NCI-H510A (cell line): ENCODE data around the gene DPEP1.
"Not testable (repeated sequence)": the region's sequence is repeated elsewhere in the genome, so short reads cannot be mapped to it uniquely, and the experiment has no call there.

ENCODE experiments used
- DNase-seq: peaks from one replicate; lab custom pipeline; 2025; lab: John Stamatoyannopoulos, UW

The DPEP1 gene

DNA sequence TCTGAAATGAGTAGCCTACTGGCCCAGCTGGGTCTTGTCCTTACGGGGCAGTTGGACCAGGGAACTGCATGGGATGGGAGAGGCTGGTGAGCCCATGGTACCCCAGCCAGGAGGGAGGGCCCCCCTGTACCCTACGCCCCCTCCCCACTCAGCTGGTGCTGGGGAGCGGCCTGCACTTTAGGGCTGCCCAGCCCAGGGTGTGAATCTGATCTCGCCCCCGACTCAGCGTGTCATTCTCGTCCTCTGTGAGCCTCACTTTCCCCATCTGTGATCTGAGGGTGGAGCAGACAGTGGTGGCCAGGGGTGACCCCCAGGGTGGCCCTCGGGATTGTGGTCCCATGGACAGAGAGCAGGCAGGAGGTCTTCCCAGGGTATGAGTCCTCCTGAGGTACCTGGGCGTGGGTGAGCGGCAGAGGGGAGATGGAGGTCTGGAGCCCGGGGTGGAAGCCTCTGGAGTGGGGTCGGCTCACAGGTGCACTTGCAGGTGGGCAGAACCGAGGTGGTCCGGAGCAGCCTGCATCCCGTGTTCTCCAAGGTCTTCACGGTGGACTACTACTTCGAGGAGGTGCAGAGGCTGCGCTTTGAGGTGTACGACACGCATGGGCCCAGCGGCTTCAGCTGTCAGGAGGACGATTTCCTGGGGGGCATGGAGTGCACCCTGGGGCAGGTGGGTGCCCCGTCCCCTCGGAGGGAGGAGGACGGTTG lies 36.2 kb upstream of the DPEP1 start:
- DNase-seq, result no peak

GRCh38 chr16:89579351-89579750 lies 34.1 kb upstream of the DPEP1 start:
- no peak for DNase-seq

DNA sequence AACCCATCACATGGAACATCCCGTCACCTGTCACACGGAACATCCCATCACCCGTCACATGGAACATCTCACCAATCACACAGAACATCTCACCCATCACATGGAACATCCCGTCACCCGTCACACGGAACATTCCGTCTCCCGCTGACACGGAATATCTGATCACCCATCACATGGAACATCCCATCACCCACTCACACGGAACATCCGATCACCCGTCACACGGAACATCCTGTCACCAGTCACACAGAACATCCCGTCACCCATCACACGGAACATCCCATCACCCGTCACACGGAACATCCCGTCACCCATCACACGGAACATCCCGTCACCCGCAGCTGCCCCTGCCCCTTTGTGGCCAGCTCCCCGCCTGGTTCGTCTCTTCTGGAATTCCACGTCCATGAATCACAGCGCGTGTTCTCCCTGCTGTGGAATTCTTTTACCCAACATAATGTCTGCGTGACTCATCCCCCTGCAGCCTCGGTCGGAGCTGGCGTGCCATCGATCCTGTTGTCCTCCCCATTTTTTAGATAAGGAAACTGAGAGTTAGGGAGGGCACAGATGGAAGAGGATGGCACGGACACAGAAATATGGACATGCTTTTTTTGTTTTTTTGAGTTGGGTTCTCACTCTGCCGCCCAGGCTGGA lies 32.3 kb upstream of the DPEP1 start:
- no peak for DNase-seq

GRCh38 chr16:89581861-89582563 lies 31.4 kb upstream of the DPEP1 start:
- DNase-seq, result no peak

DNA sequence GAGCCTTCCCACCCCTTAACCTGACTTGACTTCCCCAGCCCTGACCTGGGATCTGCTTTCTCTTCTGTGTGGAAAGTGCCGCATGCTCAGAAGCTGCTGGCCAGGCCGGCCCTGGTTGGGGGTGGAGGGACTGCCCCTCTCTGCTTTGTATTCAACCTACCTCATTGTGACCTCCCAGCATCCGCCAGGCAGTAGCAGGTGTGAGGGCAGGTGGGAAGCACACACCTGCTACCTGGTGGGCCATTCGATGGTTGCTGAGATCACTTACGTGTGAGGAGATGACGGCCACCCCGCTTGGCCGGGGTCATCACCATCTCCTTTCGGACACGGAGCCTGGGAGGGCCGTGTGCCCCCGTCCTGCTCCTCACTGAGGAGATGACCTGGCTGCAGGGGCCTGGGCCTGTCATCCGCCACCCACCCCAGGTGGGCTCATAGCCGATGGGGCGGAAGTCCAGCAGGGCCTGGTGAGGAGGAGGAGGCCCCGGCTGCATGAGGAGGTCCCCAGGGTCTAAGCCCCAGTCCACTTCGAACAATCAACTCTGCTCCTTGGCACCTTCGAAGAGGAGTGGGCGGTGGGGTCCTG lies 30.7 kb upstream of the DPEP1 start:
- no peak for DNase-seq

- DNase-seq, result no peak
Measured at GRCh38 chr16:89583197-89583894, 30.1 kb upstream of the DPEP1 start.

- no peak for DNase-seq
Measured at GRCh38 chr16:89583895-89584644, 29.4 kb upstream of the DPEP1 start.

GRCh38 chr16:89584768-89585549 lies 28.5 kb upstream of the DPEP1 start:
- no peak for DNase-seq

DNA sequence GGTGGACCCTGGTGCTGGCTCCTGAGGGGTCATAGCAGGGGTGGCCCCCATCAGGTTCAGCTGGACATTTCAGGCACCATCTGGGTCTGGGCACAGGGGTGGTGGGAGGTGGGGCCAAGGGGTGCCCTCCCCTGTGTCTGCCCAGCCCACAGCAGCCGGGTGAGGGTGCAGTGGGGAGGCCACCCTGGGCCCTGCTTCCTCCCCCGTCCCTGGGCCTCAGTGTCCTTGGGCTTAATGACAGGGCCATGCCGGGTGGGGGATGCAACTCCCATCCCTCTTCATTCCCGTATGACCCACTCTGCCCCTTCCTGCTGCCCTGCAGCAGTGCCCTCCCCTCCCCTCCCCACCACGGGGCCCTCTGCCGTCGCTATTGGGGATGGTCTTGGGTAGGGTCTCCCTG lies 27.2 kb upstream of the DPEP1 start:
- DNase-seq, result no peak

GRCh38 chr16:89586853-89587252 lies 26.6 kb upstream of the DPEP1 start:
- no peak for DNase-seq

- DNase-seq, result not testable (repeated sequence)
Measured at GRCh38 chr16:89587676-89588075, 25.8 kb upstream of the DPEP1 start.

DNA sequence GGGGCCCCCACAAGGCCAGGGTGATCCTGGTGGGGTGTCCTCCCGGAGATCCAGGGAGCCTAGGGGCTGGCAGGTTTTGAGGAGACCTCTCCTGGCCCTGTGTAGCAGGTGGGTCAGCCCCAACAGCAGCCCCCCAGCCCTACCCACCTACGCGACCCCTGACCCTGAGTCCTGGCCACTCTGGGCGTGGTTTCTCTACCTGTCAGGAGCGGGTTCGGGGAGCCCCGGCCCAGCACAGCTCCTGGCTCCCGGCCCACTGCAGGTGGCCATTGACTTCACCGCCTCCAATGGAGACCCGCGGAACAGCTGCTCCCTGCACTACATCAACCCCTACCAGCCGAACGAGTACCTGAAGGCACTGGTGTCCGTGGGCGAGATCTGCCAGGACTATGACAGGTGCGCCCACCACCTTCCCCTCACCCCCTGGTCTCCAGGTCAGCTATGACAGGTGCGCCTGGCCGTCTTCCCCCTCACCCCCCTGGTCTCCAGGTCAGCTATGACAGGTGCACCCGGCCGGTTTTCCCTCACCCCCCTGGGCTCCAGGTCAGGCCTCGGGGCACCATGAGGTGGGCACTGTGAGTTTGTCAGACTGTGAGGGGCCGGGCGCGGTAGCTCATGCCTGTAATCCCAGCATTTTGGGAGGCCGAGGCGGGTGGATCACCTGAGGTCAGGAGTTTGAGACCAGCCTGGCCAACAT lies 24.9 kb upstream of the DPEP1 start:
- DNase-seq, result no peak

DNA sequence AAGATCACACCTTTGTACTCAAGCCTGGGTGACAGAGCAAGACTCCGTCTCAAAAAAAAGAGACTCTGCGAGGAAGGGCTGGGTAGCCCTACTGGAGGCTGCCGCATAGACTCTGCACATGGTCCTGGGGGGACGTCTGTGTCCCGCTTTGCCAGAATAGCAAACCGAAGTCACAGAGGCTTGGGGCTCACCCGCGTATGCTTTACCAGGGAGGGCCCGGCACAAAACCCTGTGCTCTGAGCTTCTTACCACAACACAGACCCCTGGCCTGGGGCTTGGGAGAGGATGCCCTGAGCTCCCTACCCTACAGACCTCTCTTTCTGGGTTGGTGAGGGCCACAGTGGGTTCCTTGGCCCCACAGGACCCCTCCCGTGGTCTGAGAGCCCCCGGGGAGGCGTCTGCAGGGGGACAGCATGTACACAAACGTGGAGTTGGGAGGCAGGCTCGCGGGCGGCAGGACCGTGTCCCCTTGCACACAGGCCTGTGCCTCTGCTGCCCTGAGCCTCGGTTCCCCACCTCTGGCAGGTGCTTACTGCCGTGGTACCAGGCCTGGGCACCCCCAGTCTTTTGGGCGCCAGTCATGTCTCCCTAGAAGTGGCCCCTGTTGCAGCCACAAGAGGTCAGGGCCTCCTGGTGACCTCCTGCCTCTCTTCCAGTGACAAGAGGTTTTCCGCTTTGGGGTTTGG lies 24.1 kb upstream of the DPEP1 start:
- no peak for DNase-seq

- no peak for DNase-seq
Measured at GRCh38 chr16:89593841-89594240, 19.6 kb upstream of the DPEP1 start.

DNA sequence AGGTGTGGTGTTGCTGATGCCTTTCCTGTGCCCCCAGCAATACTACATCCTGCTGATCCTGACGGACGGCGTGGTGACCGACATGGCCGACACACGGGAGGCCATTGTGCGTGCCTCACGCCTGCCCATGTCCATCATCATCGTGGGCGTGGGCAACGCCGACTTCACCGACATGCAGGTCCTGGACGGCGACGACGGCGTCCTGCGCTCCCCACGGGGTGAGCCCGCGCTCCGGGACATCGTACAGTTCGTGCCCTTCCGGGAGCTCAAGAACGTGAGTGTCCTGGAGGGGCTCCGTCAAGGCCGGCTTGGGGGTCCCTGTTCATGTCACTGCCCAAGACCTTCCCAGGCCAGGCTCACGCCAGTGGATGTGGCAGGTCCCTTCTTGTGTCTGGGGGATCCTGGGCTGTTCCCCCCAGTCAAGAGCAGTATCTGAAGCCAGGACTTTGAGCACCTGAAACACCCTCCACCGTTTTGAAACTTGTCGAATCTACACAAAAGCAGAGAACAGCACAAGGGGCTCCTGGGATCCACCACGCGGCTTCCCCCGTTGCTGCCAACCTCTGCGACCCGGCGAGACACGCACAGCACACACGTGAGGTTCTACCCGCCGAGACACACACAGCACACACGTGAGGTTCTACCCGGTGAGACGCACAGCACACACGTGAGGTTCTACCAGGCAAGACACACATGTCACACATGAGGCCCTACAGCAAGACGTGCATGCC lies 17.9 kb upstream of the DPEP1 start:
- DNase-seq, result no peak

GRCh38 chr16:89596061-89596689 lies 17.3 kb upstream of the DPEP1 start:
- DNase-seq, result no peak

GRCh38 chr16:89596957-89597649 lies 16.3 kb upstream of the DPEP1 start:
- DNase-seq, result no peak

DNA sequence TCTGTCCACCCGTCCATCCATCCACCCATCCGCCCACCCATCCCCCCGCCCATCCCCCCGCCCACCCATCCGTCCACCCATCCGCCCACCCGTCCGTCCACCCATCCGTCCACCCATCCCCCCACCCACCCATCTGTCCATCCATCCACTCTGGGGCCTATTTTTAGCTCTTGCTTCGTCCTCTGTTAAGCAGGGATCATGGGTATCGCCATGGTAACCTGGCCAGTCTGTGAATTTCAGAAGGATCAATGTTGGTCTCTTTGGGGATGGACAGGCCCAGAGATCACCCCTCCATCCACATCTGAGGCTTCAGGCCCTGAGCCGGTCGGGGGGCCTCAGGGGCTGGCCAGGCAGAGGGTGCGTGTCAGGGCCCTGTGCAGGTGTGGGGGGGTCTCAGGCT lies 15.2 kb upstream of the DPEP1 start:
- DNase-seq, result no peak
